ENCODE measurements around the gene HYLS1. TPM values are rescaled to one million over a fixed set of nuclear protein-coding genes. Genes with fewer than 3 reads are reported as not detected.
"Not testable (repeated sequence)": the region's sequence is repeated elsewhere in the genome, so short reads cannot be mapped to it uniquely, and the experiment has no call there.

HYLS1 gene
- total RNA-seq, 4 donors from 2014 or later: 0.80 to 6.4 (median 3.4) TPM; not detected in 1

GRCh38 chr11:125904678-125905077 is 17.2 kb downstream of the HYLS1 start:
- intact Hi-C loops (cut with DNase I; ENCODE audit: low total_unique reads): no loop called here
- Histone ChIP-seq H3K9me3 (no peaks in the 10 kb centered on the region), H3K27ac (no peak overlapping the region), H3K4me1 (peaks cover 0 to 25% (median 13%) of the 10 kb centered on the region in 4 donors), H3K27me3 (peaks cover 40% of the 10 kb centered on the region), H3K36me3 (no peaks in the 10 kb centered on the region), H3K4me3 (peak overlapping the region in 1 of 4 donors; percentile 89)
- TF ChIP-seq CTCF (IDR thresholded peaks at IDR 0.05) (no peak), POLR2AphosphoS5 (IDR thresholded peaks at IDR 0.05) (no peak), EP300 (IDR thresholded peaks at IDR 0.05; ENCODE audit: low read depth) (no peak), POLR2A (IDR thresholded peaks at IDR 0.05) (no peak)
- in situ Hi-C loops (cut with MboI; ENCODE audit: low pct_ligation_motif_present in 1 of 4, low pct_unique_long_range_greater_than_20kb in 1 of 4, low sequenced_read_pairs in 3 of 4): no loop called here
- DNase-seq: no peak
- WGBS, 2 donors (ENCODE audit: low coverage in 1 of 2): 15 to 68% methylated on average over 2 to 11 of the region's 11 CpGs

- 60 to 67% methylated on average over 4 to 8 of the region's 8 CpGs for whole genome bisulfite sequencing, 2 donors (ENCODE audit: low coverage in 1 of 2)
These were observed 22.9 kb downstream of the HYLS1 start for GRCh38 chr11:125910226-125910849.

GRCh38 chr11:125914601-125915000 is 27.1 kb downstream of the HYLS1 start:
- intact Hi-C loops (cut with DNase I; ENCODE audit: low total_unique reads); H3K27ac ChIP-seq; H3K4me3 ChIP-seq; H3K36me3 ChIP-seq; H3K9me3 ChIP-seq; in situ Hi-C loops (cut with MboI; ENCODE audit: low pct_ligation_motif_present in 1 of 4, low pct_unique_long_range_greater_than_20kb in 1 of 4, low sequenced_read_pairs in 3 of 4); DNase-seq: not testable (repeated sequence)
- H3K4me1 ChIP-seq: peaks cover 0 to 23% (median 7%) of the 10 kb centered on the region in 4 donors
- WGBS, 2 donors (ENCODE audit: low coverage in 1 of 2): 80 to 83% methylated on average over 1 to 3 of the region's 3 CpGs
- H3K27me3 ChIP-seq: peaks cover 16% of the 10 kb centered on the region

More at GRCh38 chr11:125910226-125910849, 22.9 kb downstream of the HYLS1 start:
- Histone ChIP-seq H3K27me3 (peaks cover 29% of the 10 kb centered on the region), H3K4me3 (no peak overlapping the region), H3K36me3 (no peaks in the 10 kb centered on the region), H3K27ac (no peak overlapping the region), H3K4me1 (no peaks in the 10 kb centered on the region), H3K9me3 (no peaks in the 10 kb centered on the region)
- DNase-seq: no peak
- intact Hi-C loops (cut with DNase I; ENCODE audit: low total_unique reads) (no loop called here), in situ Hi-C loops (cut with MboI; ENCODE audit: low pct_ligation_motif_present in 1 of 4, low pct_unique_long_range_greater_than_20kb in 1 of 4, low sequenced_read_pairs in 3 of 4) (no loop called here)
- TF ChIP-seq CTCF (IDR thresholded peaks at IDR 0.05): no peak
- TF ChIP-seq POLR2A (IDR thresholded peaks at IDR 0.05): no peak
- no peak for TF ChIP-seq POLR2AphosphoS5 (IDR thresholded peaks at IDR 0.05)
- TF ChIP-seq EP300 (IDR thresholded peaks at IDR 0.05; ENCODE audit: low read depth): no peak

GRCh38 chr11:125916683-125917347 is 29.3 kb downstream of the HYLS1 start:
- H3K9me3 ChIP-seq: no peaks in the 10 kb centered on the region
- DNase-seq: peak; percentile 82
- H3K4me3 ChIP-seq: no peak overlapping the region
- TF ChIP-seq EP300 (IDR thresholded peaks at IDR 0.05; ENCODE audit: low read depth) (no peak), POLR2AphosphoS5 (IDR thresholded peaks at IDR 0.05) (peak in 2 of 3 donors; percentile 29 to 42)
- H3K36me3 ChIP-seq: no peaks in the 10 kb centered on the region
- whole genome bisulfite sequencing, 2 donors (ENCODE audit: low coverage in 1 of 2): 48 to 61% methylated on average over 3 to 12 of the region's 12 CpGs
- peak overlapping the region; percentile 43 to 62 (median 50) for H3K27ac ChIP-seq
- H3K4me1 ChIP-seq: peaks cover 0 to 26% (median 9%) of the 10 kb centered on the region in 4 donors
- H3K27me3 ChIP-seq: peaks cover 10% of the 10 kb centered on the region
- in situ Hi-C loops (cut with MboI; ENCODE audit: low pct_ligation_motif_present in 1 of 4, low pct_unique_long_range_greater_than_20kb in 1 of 4, low sequenced_read_pairs in 3 of 4): no loop called here
- intact Hi-C loops (cut with DNase I; ENCODE audit: low total_unique reads): no loop called here

GRCh38 chr11:125918140-125918840 is 30.8 kb downstream of the HYLS1 start:
- 92 to 93% methylated on average over 8 to 13 of the region's 13 CpGs for whole genome bisulfite sequencing, 2 donors (ENCODE audit: low coverage in 1 of 2)
- H3K36me3 ChIP-seq: no peaks in the 10 kb centered on the region
- TF ChIP-seq CTCF (IDR thresholded peaks at IDR 0.05) (no peak), POLR2A (IDR thresholded peaks at IDR 0.05) (no peak), POLR2AphosphoS5 (IDR thresholded peaks at IDR 0.05) (no peak), EP300 (IDR thresholded peaks at IDR 0.05; ENCODE audit: low read depth) (no peak)
- no peak for DNase-seq
- H3K27ac ChIP-seq: no peak overlapping the region
- intact Hi-C loops (cut with DNase I; ENCODE audit: low total_unique reads): no loop called here
- no peak overlapping the region for H3K4me3 ChIP-seq
- peaks cover 10% of the 10 kb centered on the region for H3K27me3 ChIP-seq
- in situ Hi-C loops (cut with MboI; ENCODE audit: low pct_ligation_motif_present in 1 of 4, low pct_unique_long_range_greater_than_20kb in 1 of 4, low sequenced_read_pairs in 3 of 4): no loop called here
- peaks cover 0 to 26% (median 9%) of the 10 kb centered on the region in 4 donors for H3K4me1 ChIP-seq
- no peaks in the 10 kb centered on the region for H3K9me3 ChIP-seq
